Neural crest cell (in vitro differentiated cells): Measurements from ENCODE around the gene CALB2. TPM values are rescaled to one million over a fixed set of nuclear protein-coding genes. Genes with fewer than 3 reads are reported as not detected.

Source experiments
- DNase-seq: peaks from one replicate; pipeline ENCODE4 v3.0.0; 2021; ENCODE audit warnings: low read depth, mixed read lengths, low spot score
- H3K27ac Mint-ChIP-seq: one replicate; pipeline ENCODE4 v1.8.0; 2021; ENCODE audit warnings: mild to moderate bottlenecking, mixed read lengths; ENCODE audit not compliant: unreplicated experiment
- H3K27me3 Mint-ChIP-seq: 2 replicates; pipeline ENCODE4 v1.8.0; 2021; ENCODE audit warnings: low read depth, mild to moderate bottlenecking, mixed read lengths
- H3K36me3 Mint-ChIP-seq: 2 replicates; pipeline ENCODE4 v1.8.0; 2021; ENCODE audit warnings: low read depth, mild to moderate bottlenecking, mixed read lengths
- H3K4me1 Mint-ChIP-seq: 2 replicates; pipeline ENCODE4 v1.8.0; 2021; ENCODE audit warnings: mixed read lengths
- H3K4me3 Mint-ChIP-seq: one replicate; pipeline ENCODE4 v1.8.0; 2021; ENCODE audit warnings: mild to moderate bottlenecking, mixed read lengths
- H3K9me3 Mint-ChIP-seq: 2 replicates; pipeline ENCODE4 v1.8.0; 2021; ENCODE audit warnings: mixed read lengths
- CTCF ChIP-seq: fragments of 200-600 bp; sonication (generic); conservative IDR thresholded peaks from 2 replicates; pipeline ENCODE4 v1.5.0; 2021; ENCODE audit warnings: antibody characterized with exemption, mild to moderate bottlenecking
- total RNA-seq: library from RNA; stranded (reverse); gene quantifications from 2 replicates; pipeline ENCODE4 v1.2.1, GENCODE V29; 2021

CALB2 gene
- total RNA-seq, 1 donor from 2014 or later = not detected

- DNase-seq = no peak
- Mint-ChIP-seq H3K27ac (no peak overlapping the region), H3K4me3 (no peak overlapping the region), H3K36me3 (no peaks in the 10 kb centered on the region), H3K9me3 (peaks cover 6% of the 10 kb centered on the region), H3K27me3 (peaks cover 49% of the 10 kb centered on the region), H3K4me1 (no peaks in the 10 kb centered on the region)
- no peak for TF ChIP-seq CTCF
Measured at GRCh38 chr16:71328151-71328550, 30.4 kb upstream of the CALB2 start.

- Mint-ChIP-seq H3K27me3 (peaks cover 36% of the 10 kb centered on the region), H3K9me3 (peaks cover 6% of the 10 kb centered on the region), H3K4me1 (peaks cover 3% of the 10 kb centered on the region), H3K36me3 (no peaks in the 10 kb centered on the region), H3K4me3 (no peak overlapping the region), H3K27ac (no peak overlapping the region)
- no peak for TF ChIP-seq CTCF
- DNase-seq = no peak
Measured at GRCh38 chr16:71337631-71338030, 20.9 kb upstream of the CALB2 start.

- no peak overlapping the region for H3K4me3 Mint-ChIP-seq
- H3K9me3 Mint-ChIP-seq = peaks cover 6% of the 10 kb centered on the region
- H3K4me1 Mint-ChIP-seq = peaks cover 3% of the 10 kb centered on the region
- DNase-seq = no peak
- H3K27ac Mint-ChIP-seq = no peak overlapping the region
- H3K27me3 Mint-ChIP-seq = peaks cover 30% of the 10 kb centered on the region
- H3K36me3 Mint-ChIP-seq = no peaks in the 10 kb centered on the region
- TF ChIP-seq CTCF = no peak
Measured at GRCh38 chr16:71338193-71338592, 20.3 kb upstream of the CALB2 start.

- H3K27me3 Mint-ChIP-seq = peaks cover 26% of the 10 kb centered on the region
- peaks cover 6% of the 10 kb centered on the region for H3K9me3 Mint-ChIP-seq
- no peak for DNase-seq
- no peak overlapping the region for H3K4me3 Mint-ChIP-seq
- no peaks in the 10 kb centered on the region for H3K36me3 Mint-ChIP-seq
- H3K4me1 Mint-ChIP-seq = peaks cover 3% of the 10 kb centered on the region
- TF ChIP-seq CTCF = no peak
- H3K27ac Mint-ChIP-seq = no peak overlapping the region
Measured at GRCh38 chr16:71338632-71339031, 19.9 kb upstream of the CALB2 start.

GRCh38 chr16:71339236-71340171 is 19.0 kb upstream of the CALB2 start:
- peak overlapping the region; percentile 93 for H3K27ac Mint-ChIP-seq

More at GRCh38 chr16:71339236-71340171, 19.0 kb upstream of the CALB2 start:
- Mint-ChIP-seq H3K27me3 (peaks cover 20% of the 10 kb centered on the region), H3K4me1 (peaks cover 6% of the 10 kb centered on the region), H3K9me3 (peaks cover 6% of the 10 kb centered on the region), H3K36me3 (no peaks in the 10 kb centered on the region), H3K4me3 (no peak overlapping the region)
- no peak for DNase-seq
- no peak for TF ChIP-seq CTCF
